Fibroblast of the aortic adventitia (primary cell): ENCODE measurements around the gene SIK1. TPM values are rescaled to one million over a fixed set of nuclear protein-coding genes. Genes with fewer than 3 reads are reported as not detected.

Experiments
- DNase-seq: peaks from one replicate; pipeline ENCODE4 v3.0.0-alpha.2; 2010; ENCODE audit warnings: low read depth
- H3K4me3 ChIP-seq: 2 replicates; pipeline ENCODE4 v1.5.1; 2011; ENCODE audit warnings: low read depth, mild to moderate bottlenecking, control low read depth, low read length, moderate library complexity
- CTCF ChIP-seq: IDR thresholded peaks from 2 replicates; pipeline ENCODE4 v1.5.1; 2011; ENCODE audit warnings: mild to moderate bottlenecking, low read length, control low read depth, inconsistent platforms; ENCODE audit not compliant: insufficient read depth
- total RNA-seq: library from RNA; depleted of rRNA; stranded (reverse); fragments of >200 nt; gene quantifications from 2 replicates; pipeline ENCODE4 v1.2.3, GENCODE V29; 2012; ENCODE audit warnings: low replicate concordance

SIK1 gene
- total RNA-seq, 1 donor = 4.4 TPM

GRCh38 chr21:43375837-43376477 is 51.0 kb downstream of the SIK1 start:
- no peak for TF ChIP-seq CTCF

GRCh38 chr21:43375006-43375836 is 51.7 kb downstream of the SIK1 start:
- TF ChIP-seq CTCF = no peak
- DNase-seq = no peak
- H3K4me3 ChIP-seq = no peak overlapping the region

More at GRCh38 chr21:43375837-43376477, 51.0 kb downstream of the SIK1 start:
- DNase-seq = no peak
- no peak overlapping the region for H3K4me3 ChIP-seq

GRCh38 chr21:43374228-43374885 is 52.6 kb downstream of the SIK1 start:
- no peak overlapping the region for H3K4me3 ChIP-seq
- no peak for TF ChIP-seq CTCF
- DNase-seq = no peak

- no peak for DNase-seq
- no peak for TF ChIP-seq CTCF
- no peak overlapping the region for H3K4me3 ChIP-seq
Measured at GRCh38 chr21:43373362-43374227, 53.3 kb downstream of the SIK1 start.

- no peak for DNase-seq
- no peak for TF ChIP-seq CTCF
- no peak overlapping the region for H3K4me3 ChIP-seq
Measured at GRCh38 chr21:43372663-43373361, 54.1 kb downstream of the SIK1 start.

- no peak overlapping the region for H3K4me3 ChIP-seq
- DNase-seq = no peak
- no peak for TF ChIP-seq CTCF
Measured at GRCh38 chr21:43371786-43372185, 55.1 kb downstream of the SIK1 start.
